ENCODE data around the gene GOLGA7B.

GRCh38 chr10:97831259-97831658 is 18.4 kb upstream of the GOLGA7B start:
- TF ChIP-seq CTCF (IDR thresholded peaks at IDR 0.05), result no peak
- TF ChIP-seq POLR2A (IDR thresholded peaks at IDR 0.05), result no peak
